MCF 10A (cell line): ENCODE measurements around the gene LY6G6D. TPM values are rescaled to one million over a fixed set of nuclear protein-coding genes. Genes with fewer than 3 reads are reported as not detected.

Source experiments
- BruUV-seq: library from RNA; stranded (reverse); fragments of 400-500 nt; replicated peaks from 2 replicates; lab custom pipeline; 2021; lab: Mats Ljungman, UMichigan
- CTCF ChIA-PET: fragments of 300-600 bp; sonication (Branson Sonifier 250); formaldehyde crosslinking; extraction: SDS; loops from one replicate; lab custom pipeline; 2021; ENCODE audit warnings: antibody characterized with exemption, inconsistent platforms; lab: Yijun Ruan, JAX
- POLR2A ChIA-PET: fragments of 300-600, 350-650 bp; sonication (Branson Sonifier 250); formaldehyde crosslinking; extraction: SDS; loops from one replicate; lab custom pipeline; 2020; ENCODE audit warnings: antibody characterized with exemption, inconsistent platforms; lab: Yijun Ruan, JAX
- DNase-seq: peaks from one replicate; pipeline ENCODE4 v3.0.0-alpha.2; 2018; ENCODE audit not compliant: unreplicated experiment
- H3K27ac Mint-ChIP-seq: one replicate; pipeline ENCODE4 v1.8.0; 2022; ENCODE audit warnings: mild to moderate bottlenecking, low read depth, mixed read lengths; ENCODE audit not compliant: unreplicated experiment
- H3K27me3 Mint-ChIP-seq: one replicate; pipeline ENCODE4 v1.8.0; 2022; ENCODE audit warnings: mixed read lengths; ENCODE audit not compliant: insufficient read depth, unreplicated experiment
- H3K36me3 Mint-ChIP-seq: one replicate; pipeline ENCODE4 v1.8.0; 2022; ENCODE audit warnings: mild to moderate bottlenecking, moderate library complexity, mixed read lengths; ENCODE audit not compliant: insufficient read depth, unreplicated experiment
- H3K4me1 Mint-ChIP-seq: one replicate; pipeline ENCODE4 v1.8.0; 2022; ENCODE audit warnings: mixed read lengths; ENCODE audit not compliant: insufficient read depth, unreplicated experiment
- H3K4me3 Mint-ChIP-seq: one replicate; pipeline ENCODE4 v1.8.0; 2022; ENCODE audit warnings: mild to moderate bottlenecking, moderate library complexity, mixed read lengths; ENCODE audit not compliant: unreplicated experiment
- H3K9me3 Mint-ChIP-seq: one replicate; pipeline ENCODE4 v1.8.0; 2022; ENCODE audit warnings: mixed read lengths; ENCODE audit not compliant: unreplicated experiment
- intact Hi-C: fragments of 100-400 bp; cut with micrococcal nuclease; formaldehyde crosslinking; loops from 2 replicates; pipeline ENCODE4 v1.14.1; 2022
- total RNA-seq: library from RNA; stranded (reverse); gene quantifications from 2 replicates; pipeline ENCODE4 v1.2.3, GENCODE V29; 2022
- TF ChIP-seq, protein P1 (sequence below): fragments of 200-600 bp; IDR thresholded peaks from one replicate; pipeline ENCODE4 v1.8.0; 2022; ENCODE audit warnings: antibody characterized with exemption, mild to moderate bottlenecking; ENCODE audit not compliant: unreplicated experiment

LY6G6D gene
- total RNA-seq, 1 experiment from 2014 or later: not detected

DNA sequence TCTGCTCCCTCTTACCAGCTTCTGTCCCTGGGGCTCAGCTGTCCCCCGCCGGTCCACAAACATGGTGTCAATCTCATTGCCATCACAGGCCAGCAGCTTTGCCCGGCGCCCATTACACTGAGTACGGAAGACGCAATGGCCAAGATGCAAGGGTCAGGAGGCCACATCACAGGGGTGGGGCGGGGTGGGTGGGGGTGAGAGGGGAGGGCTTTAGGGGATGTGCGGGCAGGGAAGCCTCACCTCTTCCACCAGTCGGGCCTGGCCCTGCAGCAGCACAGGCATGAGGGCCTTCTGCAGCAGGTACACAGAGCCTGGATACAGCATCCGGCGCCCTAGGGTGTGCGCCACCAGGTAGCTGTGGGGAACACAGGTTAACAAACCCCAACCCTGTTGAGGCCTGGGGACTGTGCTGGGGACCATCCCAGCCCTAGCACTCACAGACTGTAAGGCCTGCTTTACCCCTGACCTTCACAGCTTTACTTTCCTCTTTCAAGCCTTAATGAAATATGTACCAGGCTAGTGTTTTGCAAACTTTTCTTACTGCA lies 23.5 kb upstream of the LY6G6D start:
- no TSS peak for BruUV-seq
- Mint-ChIP-seq H3K36me3 (peaks cover 61% of the 10 kb centered on the region), H3K9me3 (no peaks in the 10 kb centered on the region), H3K27me3 (no peaks in the 10 kb centered on the region), H3K4me3 (no peak overlapping the region), H3K27ac (no peak overlapping the region), H3K4me1 (peaks cover 6% of the 10 kb centered on the region)
- CTCF ChIA-PET: interaction anchor here (0.6 to 1.1 kb wide), 2 partner anchors 50 to 78 kb away, joined by 3 to 4 read pairs; no protein-coding TSS in a partner anchor
- POLR2A ChIA-PET: interaction anchor here (0.5 to 3.4 kb wide), 3 partner anchors 11 to 216 kb away, joined by 4 to 19 read pairs (median 5); partner anchors contain the start of gene ABHD16A
- intact Hi-C loops: no loop called here
- TF ChIP-seq, protein P1, sequence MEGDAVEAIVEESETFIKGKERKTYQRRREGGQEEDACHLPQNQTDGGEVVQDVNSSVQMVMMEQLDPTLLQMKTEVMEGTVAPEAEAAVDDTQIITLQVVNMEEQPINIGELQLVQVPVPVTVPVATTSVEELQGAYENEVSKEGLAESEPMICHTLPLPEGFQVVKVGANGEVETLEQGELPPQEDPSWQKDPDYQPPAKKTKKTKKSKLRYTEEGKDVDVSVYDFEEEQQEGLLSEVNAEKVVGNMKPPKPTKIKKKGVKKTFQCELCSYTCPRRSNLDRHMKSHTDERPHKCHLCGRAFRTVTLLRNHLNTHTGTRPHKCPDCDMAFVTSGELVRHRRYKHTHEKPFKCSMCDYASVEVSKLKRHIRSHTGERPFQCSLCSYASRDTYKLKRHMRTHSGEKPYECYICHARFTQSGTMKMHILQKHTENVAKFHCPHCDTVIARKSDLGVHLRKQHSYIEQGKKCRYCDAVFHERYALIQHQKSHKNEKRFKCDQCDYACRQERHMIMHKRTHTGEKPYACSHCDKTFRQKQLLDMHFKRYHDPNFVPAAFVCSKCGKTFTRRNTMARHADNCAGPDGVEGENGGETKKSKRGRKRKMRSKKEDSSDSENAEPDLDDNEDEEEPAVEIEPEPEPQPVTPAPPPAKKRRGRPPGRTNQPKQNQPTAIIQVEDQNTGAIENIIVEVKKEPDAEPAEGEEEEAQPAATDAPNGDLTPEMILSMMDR: no peak
- DNase-seq: no peak

DNA sequence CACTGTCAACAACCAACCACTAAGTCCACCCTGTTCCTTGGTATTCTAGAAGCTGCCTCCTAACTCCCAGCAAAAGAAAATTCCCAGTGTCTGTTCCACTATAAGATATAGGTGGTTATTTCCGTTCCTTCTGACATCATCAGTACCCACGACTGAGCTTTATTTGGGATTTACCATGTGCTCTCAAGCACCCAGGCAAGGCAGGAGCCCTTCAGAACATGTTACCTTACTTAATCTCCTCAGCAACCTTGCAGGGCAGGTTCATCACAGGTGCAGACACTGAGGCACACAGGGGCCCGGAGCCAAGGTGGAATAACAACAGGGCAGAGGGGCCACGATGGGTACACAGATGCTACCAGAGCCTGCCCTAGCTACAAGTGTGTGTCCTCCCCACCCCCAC lies 22.8 kb upstream of the LY6G6D start:
- DNase-seq: no peak
- intact Hi-C loops: no loop called here
- BruUV-seq: no TSS peak
- ChIA-PET POLR2A (interaction anchor here (3.4 kb wide), 1 partner anchor 10 kb away, joined by 19 read pairs; the partner anchor contains the start of gene ABHD16A), CTCF (interaction anchor here (0.7 to 1.1 kb wide), 3 partner anchors 49 to 1252 kb away, joined by 3 to 4 read pairs (median 3); no protein-coding TSS in a partner anchor)
- TF ChIP-seq, protein P1: no peak
- peaks cover 65% of the 10 kb centered on the region for H3K36me3 Mint-ChIP-seq
- H3K4me1 Mint-ChIP-seq: peaks cover 6% of the 10 kb centered on the region
- no peaks in the 10 kb centered on the region for H3K9me3 Mint-ChIP-seq
- no peaks in the 10 kb centered on the region for H3K27me3 Mint-ChIP-seq
- H3K4me3 Mint-ChIP-seq: no peak overlapping the region
- no peak overlapping the region for H3K27ac Mint-ChIP-seq

DNA sequence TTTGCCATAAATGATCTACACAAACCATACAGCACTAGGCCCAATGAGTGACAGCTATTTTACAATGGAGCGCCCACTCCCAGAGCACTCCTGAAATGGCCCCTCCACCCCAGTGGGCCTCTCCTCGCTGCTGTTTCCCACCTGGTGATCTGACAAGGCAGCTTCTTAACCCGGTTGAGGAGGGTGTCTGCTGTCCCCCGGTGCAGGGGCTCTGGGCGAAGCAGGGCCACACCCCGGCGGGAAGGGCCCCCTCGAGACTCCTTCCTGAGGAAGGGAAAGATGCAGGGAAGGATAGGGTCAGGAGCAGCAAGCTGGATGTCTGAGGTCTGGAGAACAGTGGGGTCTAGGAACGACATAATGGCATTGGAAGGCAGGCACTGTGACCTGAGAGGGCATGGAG lies 22.3 kb upstream of the LY6G6D start:
- H3K27ac Mint-ChIP-seq: no peak overlapping the region
- no peak for DNase-seq
- TF ChIP-seq, protein P1: no peak
- H3K4me1 Mint-ChIP-seq: peaks cover 6% of the 10 kb centered on the region
- H3K27me3 Mint-ChIP-seq: no peaks in the 10 kb centered on the region
- intact Hi-C loops: no loop called here
- H3K9me3 Mint-ChIP-seq: no peaks in the 10 kb centered on the region
- H3K4me3 Mint-ChIP-seq: no peak overlapping the region
- ChIA-PET CTCF (interaction anchor here (0.7 kb wide), 2 partner anchors 166 to 1251 kb away, joined by 3 read pairs; no protein-coding TSS in a partner anchor), POLR2A (interaction anchor here (1.1 to 3.4 kb wide), 2 partner anchors 9 to 19 kb away, joined by 3 to 19 read pairs; partner anchors contain the start of gene ABHD16A)
- H3K36me3 Mint-ChIP-seq: peaks cover 61% of the 10 kb centered on the region
- BruUV-seq: no TSS peak

DNA sequence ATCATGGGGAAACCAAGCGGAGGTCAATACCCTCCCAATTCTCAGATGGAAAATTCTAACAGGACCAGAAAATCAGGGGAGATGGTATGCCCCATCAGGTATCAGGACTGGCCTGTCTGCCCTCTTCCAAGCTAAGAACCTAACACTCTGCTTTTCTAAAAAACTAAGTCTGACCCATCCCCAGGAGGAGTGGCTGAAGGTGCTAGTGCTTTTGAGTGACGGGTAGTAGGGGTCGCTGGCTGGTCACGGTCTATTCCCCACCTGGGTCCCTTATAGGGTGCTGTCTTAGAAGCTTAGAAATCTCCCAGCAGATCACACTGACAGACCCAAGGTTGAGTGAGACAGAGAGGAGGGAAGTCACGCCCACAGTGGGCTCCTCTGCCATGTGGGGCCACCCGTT lies 21.6 kb upstream of the LY6G6D start:
- H3K9me3 Mint-ChIP-seq: no peaks in the 10 kb centered on the region
- H3K27ac Mint-ChIP-seq: no peak overlapping the region
- intact Hi-C loops: no loop called here
- no peak overlapping the region for H3K4me3 Mint-ChIP-seq
- peaks cover 65% of the 10 kb centered on the region for H3K36me3 Mint-ChIP-seq
- no peaks in the 10 kb centered on the region for H3K27me3 Mint-ChIP-seq
- POLR2A ChIA-PET: interaction anchor here (0.6 to 3.4 kb wide), 4 partner anchors 9 to 144 kb away, joined by 3 to 19 read pairs (median 4); partner anchors contain the start of gene ABHD16A
- BruUV-seq: no TSS peak
- CTCF ChIA-PET: interaction anchor here (1.1 kb wide), 1 partner anchor 147 kb away, joined by 3 read pairs; the partner anchor contains the start of gene ATP6V1G2
- H3K4me1 Mint-ChIP-seq: peaks cover 6% of the 10 kb centered on the region
- no peak for DNase-seq
- TF ChIP-seq, protein P1: no peak
